Suppressor macrophage treated with lipopolysaccharide for 1 hour (primary cell): ENCODE results near the gene YPEL3.
"Not testable (repeated sequence)": the region's sequence is repeated elsewhere in the genome, so short reads cannot be mapped to it uniquely, and the experiment has no call there.

Experiments used
- DNase-seq, 3 donors: peaks; one replicate each; pipeline ENCODE4 v3.0.0-alpha.2; 2020 to 2022

Gene YPEL3

DNA sequence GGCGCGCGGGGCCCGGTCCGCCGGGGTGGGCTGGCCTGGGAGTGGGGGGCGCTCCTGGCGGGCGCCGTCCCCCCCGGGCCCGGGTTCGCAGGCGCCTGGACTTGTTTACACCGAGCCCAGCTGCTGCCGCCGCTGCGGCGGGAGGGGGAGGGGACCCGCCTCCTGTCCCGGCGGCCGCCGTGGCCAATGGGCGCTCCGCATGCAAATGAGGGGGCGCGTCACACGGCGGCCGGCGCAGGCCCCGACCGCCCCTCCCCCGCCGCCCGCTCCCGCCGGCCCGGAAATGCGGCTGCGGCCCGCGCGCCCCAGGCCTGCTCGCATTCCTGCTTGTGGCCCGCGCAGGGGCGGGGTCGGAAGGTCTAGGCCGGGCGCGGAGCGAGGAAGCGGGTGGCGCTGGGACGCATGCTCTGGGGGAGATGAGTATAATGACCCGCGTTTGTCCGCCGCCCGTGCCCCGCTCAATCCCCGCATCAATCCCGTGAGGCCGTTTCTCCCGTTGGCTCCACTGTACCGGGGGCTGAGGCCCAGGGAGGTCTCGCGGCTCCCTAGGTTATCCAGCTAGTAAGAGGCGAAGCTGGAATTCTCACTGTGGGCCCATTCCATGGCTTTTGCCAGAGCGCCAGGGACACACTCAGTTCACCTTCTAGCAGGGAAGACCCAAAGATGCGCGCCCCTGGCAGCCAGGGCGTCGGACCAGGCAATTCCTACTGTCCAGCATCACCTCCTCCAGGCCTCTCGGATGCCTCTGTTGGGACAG lies at the start of gene YPEL3:
TSS of gene YPEL3 (minus strand) at position 109 of the 757 bp plus-strand sequence. CDS start 731 bp downstream, outside the sequence.
- DNase-seq = peak; percentile 78 to 94 (median 79)

DNA sequence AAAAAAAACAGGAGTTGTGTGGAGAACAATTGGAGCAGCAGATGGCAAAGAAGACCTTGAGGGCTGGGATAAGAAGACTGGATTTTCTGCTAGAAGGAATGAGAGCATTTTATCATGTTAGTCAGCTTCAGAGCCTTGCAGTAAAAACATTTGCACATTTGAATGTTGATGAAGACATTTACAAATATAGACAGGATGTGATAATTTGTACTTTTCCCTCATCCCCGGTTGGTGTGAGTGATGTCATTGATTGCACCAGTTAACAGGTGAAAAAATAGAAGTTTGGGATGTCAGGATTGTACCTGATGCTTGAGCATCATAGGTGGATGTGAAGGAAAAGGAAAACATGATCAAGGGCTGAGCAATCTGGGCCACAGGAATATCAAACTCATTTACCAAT lies 49.6 kb upstream of the YPEL3 start:
- no peak for DNase-seq

DNA sequence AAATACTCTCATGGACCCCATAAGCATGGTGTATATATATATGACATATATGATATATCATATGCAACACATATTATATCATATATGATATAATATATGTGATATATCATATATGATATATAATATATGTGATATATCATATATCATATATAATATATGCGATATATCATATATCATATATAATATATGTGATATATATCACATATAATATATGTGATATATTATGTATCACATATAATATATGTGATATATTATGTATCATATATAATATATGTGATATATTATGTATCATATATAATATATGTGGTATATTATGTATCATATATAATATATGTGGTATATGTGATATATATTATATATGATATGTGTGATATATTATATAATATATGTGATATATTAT lies 48.9 kb upstream of the YPEL3 start:
- DNase-seq = no peak

DNA sequence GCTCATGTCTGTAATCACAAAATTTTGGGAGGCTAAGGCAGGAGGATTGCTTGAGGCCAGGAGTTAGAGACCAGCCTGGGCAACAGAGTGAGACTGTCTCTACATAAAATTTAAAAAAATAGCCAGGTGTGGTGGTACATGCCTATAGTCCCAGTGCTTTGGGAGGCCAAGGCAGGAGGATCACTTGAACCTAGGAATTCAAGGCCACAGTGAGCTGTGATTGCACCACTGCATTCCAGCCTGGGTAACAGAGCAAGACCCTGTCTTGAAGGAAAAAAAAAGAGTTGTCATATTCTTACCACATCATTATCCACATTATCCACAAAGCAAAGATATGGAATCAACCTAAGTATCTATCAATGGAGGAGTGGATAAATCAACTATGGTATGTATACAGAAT lies 48.0 kb upstream of the YPEL3 start:
- no peak for DNase-seq

DNA sequence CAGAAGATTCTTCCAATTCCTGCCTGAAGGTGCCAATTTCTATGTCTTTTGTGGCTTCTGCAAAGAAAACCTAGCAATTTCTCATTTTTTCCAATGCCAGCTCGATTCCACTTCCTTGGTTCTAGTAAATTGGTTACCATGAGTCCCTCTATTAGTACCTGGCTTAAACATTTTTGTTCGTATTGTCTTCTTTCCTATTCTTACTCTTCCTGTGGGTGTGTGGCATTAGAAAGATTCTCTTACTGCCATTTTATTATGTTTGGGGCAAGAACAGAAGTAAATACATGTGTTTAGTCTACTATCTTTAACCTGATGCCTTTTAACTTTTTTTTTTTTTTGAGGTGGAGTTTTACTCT lies 47.3 kb upstream of the YPEL3 start:
- no peak for DNase-seq

DNA sequence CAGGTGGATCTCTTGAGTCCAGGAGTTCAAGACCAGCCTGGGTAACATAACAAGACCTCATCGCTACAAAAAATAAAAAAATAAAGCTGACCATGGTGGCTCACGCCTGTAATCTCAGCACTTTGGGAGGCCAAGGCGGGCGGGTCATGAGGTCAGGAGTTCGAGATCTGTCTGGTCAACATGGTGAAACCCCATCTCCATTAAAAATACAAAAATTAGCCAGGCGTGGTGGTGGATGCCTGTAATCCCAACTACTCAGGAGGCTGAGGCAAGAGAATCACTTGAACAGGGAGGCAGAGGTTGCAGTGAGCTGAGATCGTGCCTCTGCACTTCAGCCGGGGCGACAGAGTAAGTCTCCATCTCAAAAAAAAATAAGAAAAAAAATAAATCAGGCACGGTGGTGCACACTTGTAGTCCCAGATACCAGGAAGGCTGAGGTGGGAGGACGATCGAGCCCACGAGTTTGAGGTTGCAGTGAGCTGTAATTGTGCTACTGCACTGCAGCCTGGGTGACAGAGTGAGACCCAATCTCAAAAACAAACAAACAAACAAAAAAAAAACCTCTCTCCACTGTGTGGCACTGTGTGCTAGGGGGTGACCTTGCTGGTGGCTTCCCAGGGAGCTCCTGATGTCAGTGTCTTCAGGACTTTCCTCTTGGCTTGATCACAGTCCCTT lies 46.8 kb upstream of the YPEL3 start:
- peak; percentile 71 to 76 (median 72) for DNase-seq

- no peak for DNase-seq
These were observed 45.7 kb upstream of the YPEL3 start for GRCh38 chr16:30141750-30142149.

GRCh38 chr16:30139583-30140481 lies 43.8 kb upstream of the YPEL3 start:
- DNase-seq = peak; percentile 27 to 32 (median 29)

DNA sequence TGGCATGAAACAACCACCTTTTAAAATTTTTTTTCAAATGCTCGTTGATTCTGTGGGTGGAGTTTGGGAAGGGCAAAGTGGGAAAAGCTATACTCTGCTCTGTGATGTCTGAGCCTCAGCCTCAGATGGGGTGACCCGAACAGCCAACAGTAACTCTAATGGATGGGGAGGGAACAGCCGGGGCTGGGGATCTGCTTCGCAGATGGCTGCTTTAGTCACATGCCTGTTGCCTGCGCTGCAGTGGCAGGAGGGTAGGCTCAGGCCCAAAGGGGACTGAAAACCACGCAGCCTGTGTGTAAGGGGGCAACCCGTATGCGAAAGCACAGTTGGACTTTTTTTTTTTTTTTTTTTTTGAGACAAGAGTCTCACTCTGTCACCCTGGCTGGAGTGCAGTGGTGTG lies 41.9 kb upstream of the YPEL3 start:
- DNase-seq = peak in 1 of 3 donors; percentile 16

DNA sequence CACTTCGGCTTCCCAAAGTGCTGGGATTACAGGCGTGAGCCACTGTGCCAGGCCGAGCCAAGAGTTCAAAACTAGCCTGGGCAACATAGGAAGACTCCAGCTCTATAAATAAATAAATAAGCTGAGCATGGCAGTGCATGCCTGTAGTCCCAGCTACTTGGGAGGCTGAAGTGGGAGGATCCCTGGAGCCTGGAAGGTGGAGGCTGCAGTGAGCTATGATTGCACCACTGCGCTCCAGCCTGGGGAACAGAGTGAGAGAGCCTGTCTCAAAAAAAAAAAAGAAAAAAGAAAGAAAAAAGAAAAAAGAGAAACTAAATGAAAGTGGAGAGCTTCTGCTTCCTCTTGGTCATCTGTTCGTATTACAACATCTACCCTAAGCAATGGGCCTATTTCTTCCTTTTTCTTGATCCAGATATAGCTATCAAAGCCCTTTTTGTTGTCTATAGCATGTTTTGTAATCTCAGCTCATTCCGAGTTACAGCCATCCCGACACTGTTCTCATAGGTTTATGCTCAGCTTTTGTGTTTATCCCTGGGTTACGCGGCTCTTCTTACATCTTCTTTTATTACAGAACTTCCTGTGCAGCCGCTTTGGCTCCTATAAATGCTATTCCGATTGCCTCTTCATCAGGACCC lies 41.1 kb upstream of the YPEL3 start:
- peak; percentile 34 to 71 (median 60) for DNase-seq

GRCh38 chr16:30132591-30132990 lies 36.6 kb upstream of the YPEL3 start:
- DNase-seq = no peak

DNA sequence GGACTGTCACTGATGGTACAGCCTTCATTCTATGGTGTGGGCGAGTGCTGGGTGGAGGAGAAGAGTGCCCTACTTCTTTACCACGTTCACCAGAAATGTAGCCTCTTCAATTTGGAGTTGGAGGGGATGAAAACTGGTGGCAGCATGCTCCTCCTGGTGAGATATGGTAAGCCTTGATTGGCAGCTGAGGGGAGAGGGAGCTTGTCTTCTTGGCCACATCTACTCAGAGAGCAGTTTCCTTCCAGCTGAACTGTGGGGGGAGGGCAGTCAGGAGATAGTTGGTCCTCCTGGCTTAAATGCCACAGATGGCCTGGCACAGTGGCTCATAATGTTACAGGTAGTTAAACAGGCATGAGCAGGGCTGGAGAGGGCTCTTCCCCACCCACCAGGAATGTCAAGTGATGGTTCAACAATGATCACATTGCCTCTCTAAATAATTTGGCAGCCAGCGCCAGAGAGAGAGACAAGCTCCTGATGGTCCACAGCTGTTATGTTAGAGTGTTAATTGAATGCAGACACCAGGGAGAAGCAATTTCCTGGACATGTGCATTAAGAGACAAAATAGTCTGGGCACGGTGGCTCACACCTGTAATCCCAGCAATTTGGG lies 36.0 kb upstream of the YPEL3 start:
- DNase-seq = no peak

DNA sequence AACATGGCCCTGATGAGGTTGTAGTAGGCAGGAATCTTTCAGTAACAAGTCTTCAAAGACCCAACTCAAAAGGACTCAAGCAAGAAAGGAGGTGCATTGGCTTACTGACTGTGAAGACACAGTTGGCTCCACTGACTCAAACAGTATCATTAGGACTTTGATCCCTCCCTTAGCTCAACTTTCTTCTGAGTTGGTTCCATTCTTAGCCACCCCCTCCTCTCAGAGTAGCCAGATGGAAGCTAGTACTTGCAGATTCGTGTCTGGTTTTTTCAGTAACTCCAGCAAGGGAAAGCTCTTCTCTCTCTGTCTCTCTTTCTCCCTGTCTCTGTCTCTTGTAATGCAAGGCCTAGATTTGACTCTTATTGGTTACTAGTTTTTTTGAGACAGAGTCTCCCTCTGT lies 32.0 kb upstream of the YPEL3 start:
- DNase-seq = no peak

DNA sequence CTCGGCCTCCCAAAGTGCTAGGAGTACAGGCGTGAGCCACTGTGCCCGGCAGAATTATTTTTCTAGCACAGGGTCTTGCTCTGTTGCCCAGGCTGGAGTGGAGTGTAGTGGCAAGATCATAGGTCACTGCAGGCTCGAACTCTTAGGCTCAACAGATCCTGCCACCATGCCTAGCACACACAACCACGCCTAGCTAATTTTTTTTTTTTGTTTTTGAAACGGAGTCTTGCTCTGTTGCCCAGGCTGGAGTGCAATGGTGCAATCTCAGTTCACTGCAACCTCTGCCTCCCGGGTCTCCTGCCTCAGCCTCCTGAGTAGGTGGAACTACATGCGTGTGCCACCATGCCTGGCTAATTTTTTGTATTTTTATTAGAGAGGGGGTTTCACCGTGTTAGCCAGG lies 29.7 kb upstream of the YPEL3 start:
- not testable (repeated sequence) for DNase-seq

GRCh38 chr16:30124985-30125379 lies 29.0 kb upstream of the YPEL3 start:
- DNase-seq = no peak

DNA sequence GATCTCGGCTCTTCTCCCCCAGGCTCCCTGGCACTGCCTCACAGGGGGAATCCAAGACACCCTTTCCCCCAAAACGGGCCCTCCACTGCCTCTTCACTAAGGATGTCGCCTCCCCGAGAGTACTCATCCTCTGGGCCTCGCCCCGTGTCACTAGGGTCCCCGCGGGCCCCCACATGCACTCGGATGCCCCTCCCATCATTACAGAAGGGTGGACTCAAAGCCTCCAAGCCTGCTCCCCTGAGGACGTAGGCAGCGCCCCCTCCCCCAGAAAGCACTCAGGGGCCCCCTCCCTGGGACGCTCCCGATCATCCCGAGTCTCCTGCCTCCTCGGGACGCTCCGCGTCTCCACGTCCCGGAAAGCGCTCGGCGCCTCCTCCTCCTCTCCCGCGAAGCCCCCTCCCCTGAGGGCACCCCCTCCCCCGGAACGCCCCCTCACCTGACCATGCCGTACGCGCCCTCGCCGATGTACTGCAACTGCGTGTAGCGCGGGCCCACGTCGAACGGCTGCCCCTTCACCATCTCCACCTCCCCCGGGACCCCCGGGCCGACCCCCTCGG lies 26.7 kb upstream of the YPEL3 start:
- peak in 1 of 3 donors; percentile 11 for DNase-seq

GRCh38 chr16:30121741-30122571 lies 25.9 kb upstream of the YPEL3 start:
- peak; percentile 28 to 43 (median 32) for DNase-seq

- DNase-seq = no peak
These were observed 24.5 kb upstream of the YPEL3 start for GRCh38 chr16:30120340-30121105.

DNA sequence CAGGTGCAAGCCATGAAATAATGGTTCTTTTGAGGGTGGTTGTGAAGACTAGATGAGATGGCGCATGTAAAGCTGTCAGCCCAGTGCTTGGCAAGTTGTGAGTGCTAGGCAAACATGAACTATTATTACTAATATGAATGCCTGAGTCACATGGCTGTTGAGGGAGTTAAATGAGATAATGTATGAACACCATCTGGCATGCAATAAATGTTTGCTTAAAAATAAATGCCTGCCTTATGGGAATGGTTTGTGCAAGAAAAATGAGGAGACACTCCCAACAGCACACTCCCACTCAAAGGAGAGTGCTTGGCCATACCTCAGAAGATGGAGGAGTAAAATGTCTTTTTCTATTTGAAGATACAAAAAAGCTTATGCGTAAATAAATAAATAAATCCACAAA lies 23.4 kb upstream of the YPEL3 start:
- DNase-seq = no peak

- no peak for DNase-seq
These were observed 21.8 kb upstream of the YPEL3 start for GRCh38 chr16:30117768-30118167.
